ENCODE results near the gene ETAA1.

The ETAA1 gene

DNA sequence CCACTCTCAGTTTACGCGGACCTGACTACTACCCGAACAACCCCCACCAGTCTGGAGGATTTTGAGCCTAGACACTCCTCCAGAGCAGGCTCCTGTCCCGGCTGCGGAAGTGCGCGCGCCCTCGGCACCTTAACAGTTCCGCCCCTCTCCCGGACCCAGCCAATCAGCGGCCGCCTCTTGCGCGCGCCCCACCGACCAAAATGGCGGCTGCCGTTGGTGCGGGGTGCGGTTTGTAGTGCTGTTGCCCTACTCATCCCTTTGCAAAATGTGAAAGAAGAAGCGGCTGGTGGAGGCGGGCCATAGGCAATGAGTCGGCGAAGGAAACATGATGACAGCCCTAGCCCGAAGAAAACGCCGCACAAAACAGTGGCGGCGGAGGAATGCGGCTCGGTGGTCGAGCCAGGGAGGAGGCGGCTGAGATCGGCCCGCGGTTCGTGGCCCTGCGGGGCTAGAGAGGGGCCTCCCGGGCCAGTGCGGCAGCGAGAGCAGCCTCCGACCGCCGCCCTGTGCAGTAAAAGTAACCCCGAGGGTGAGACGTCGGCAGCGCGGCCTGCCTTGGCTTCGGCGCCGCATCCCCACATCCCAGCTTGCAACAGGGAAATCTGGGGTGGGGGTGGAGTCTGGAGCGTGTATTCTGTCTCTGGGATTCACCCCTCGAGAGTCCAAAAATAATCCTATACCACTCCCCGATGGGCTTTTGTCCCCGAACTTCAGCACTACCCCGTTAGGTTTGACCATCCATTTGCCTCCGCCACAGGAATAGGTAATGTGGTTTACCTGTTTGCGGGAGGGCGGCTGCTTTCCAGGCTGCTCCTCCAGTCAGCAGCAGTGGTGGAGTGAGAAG lies at the start of gene ETAA1:
Gene ETAA1 (plus strand): TSS at position 191 of the 844 bp plus-strand sequence. CDS start 116 bp downstream, at position 307.
- peak; percentile 81 to 89 (median 86) for DNase-seq (ENCODE audit: low read depth in 4 of 4, low spot score in 1 of 4)

DNA sequence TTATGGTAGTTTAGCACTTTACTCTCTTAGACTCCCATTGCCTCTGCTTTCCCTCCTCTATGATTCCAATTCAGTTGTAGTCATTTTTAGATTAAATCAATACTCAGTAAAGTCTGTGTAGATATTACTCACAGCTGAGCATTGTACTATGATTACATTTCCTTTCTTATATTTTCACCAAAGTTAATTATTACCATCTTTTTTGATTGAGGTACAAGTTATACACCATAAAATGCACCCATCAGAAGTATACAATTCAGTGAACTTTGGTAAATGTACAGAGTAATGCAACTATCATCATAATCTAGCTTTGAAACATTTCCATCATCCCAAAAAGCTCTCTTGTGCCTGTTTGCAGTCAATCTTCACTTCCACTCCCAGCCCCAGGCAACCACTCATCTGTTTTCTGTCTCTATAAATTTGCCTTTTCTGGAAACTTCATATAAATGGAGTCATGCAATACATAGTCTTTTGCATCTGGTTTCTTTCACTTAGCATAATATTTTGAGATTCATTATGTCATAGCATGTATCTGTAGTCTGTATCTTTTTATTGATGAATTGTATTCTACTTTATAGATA lies 30.2 kb upstream of the ETAA1 start:
- DNase-seq (ENCODE audit: low read depth in 4 of 4, low spot score in 1 of 4) = no peak

DNA sequence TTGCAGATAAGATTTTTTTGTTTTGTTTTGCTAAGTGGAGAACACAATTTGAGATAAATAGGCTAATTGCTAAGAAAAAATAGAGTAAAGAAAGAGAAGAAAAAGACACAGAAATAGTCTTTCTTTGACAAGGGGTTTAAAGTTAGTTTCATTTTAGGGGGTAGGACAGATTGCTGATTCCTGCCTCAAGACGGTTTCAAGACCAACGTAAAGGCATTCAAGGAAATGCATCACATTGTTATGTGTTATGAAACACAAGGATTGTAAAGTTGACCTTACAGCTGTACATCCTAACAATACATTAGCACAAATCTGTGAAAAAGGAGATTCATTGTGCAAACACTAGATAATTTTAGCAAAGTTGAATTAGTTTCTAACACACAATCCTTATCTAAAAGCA lies 22.7 kb upstream of the ETAA1 start:
- no peak for DNase-seq (ENCODE audit: low read depth in 4 of 4, low spot score in 1 of 4)

DNA sequence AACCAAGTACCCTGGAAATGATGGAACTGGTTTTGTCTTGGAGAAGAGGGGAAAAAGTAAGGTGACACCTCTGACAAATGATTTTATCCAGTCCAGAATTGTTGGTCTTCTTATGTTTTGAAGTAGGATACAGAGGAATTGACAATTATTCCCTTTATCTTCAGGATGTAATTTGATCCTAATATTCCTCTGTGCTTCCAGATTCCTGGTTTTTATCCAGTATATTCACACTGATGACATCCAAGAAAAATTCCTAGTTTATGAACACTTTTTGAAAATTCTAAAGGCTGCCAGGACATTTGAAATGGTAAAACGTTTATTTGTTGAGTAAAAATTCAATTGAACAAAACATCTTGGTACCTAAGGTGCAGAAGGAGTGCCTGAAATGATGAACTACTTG lies 22.2 kb upstream of the ETAA1 start:
- no peak for DNase-seq (ENCODE audit: low read depth in 4 of 4, low spot score in 1 of 4)

GRCh38 chr2:67378555-67378954 lies 18.6 kb upstream of the ETAA1 start:
- no peak for DNase-seq (ENCODE audit: low read depth in 4 of 4, low spot score in 1 of 4)

GRCh38 chr2:67379048-67379447 lies 18.1 kb upstream of the ETAA1 start:
- DNase-seq (ENCODE audit: low read depth in 4 of 4, low spot score in 1 of 4) = no peak

GRCh38 chr2:67384123-67384822 lies 12.9 kb upstream of the ETAA1 start:
- DNase-seq (ENCODE audit: low read depth in 4 of 4, low spot score in 1 of 4) = no peak

DNA sequence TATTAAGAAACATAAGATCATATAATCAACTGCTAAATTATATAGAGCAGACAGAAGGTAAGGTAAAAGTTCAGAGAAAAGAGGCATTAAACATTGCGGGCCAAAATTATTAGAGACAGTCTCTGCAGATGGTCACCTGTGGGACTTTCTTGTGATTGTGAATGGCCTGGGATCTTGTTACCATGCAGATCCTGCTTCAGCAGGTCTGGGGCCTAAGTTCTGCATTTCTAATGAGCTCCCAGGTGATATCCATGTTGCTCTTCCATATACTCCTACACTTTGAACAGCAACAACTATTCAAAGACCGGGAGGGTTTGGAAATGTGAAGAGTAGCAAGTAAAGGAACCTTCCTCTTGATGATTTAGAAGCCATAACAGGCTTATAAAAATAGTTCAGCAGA lies 8.5 kb upstream of the ETAA1 start:
- no peak for DNase-seq (ENCODE audit: low read depth in 4 of 4, low spot score in 1 of 4)

DNA sequence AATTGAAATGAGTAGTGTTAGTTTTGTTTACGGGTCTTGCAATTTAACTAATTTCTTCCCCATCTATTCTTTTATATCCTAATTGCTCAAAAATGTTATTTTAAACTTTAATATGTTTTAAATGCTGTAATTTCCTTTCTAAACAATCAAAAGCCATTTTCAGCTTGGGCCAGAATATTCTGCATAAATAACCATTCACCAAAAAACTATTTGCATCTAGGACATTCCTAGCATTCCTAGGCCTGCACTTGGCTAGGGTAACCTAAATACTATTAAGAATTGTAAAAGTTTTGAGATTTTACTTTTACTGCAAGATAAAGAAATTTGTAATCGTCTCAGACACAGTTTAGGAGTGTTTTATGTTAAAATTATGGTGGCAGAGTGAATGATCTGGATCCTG lies 7.8 kb upstream of the ETAA1 start:
- DNase-seq (ENCODE audit: low read depth in 4 of 4, low spot score in 1 of 4) = no peak

DNA sequence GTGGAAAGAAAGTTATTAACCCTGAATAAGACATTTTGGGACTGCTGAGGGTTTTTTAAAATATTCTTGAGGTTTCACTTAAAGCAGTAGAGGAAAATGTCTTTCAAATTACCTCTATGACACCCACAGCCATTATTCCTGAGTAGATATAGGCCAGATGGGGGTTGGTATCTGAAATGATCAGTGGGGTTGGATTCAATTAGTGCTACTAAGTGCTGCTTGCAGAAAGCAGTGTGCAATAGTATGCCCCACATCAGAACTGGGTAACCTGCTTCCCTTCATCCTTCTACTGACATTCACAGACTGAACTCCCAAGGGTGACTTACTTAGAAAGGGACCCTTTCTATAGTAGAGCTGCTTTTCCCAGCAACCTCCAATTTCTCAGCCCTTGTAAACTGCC lies 7.3 kb upstream of the ETAA1 start:
- DNase-seq (ENCODE audit: low read depth in 4 of 4, low spot score in 1 of 4) = no peak

GRCh38 chr2:67393237-67393636 lies 3.9 kb upstream of the ETAA1 start:
- no peak for DNase-seq (ENCODE audit: low read depth in 4 of 4, low spot score in 1 of 4)

- DNase-seq (ENCODE audit: low read depth in 4 of 4, low spot score in 1 of 4) = no peak
These were observed 2.4 kb upstream of the ETAA1 start for GRCh38 chr2:67394734-67395133.

- DNase-seq (ENCODE audit: low read depth in 4 of 4, low spot score in 1 of 4) = no peak
These were observed 2.0 kb downstream of the ETAA1 start for GRCh38 chr2:67399144-67399543.

GRCh38 chr2:67399831-67400489 lies 2.8 kb downstream of the ETAA1 start:
- DNase-seq (ENCODE audit: low read depth in 4 of 4, low spot score in 1 of 4) = no peak

- DNase-seq (ENCODE audit: low read depth in 4 of 4, low spot score in 1 of 4) = no peak
These were observed 3.7 kb downstream of the ETAA1 start for GRCh38 chr2:67400560-67401485.

- DNase-seq (ENCODE audit: low read depth in 4 of 4, low spot score in 1 of 4) = no peak
These were observed 11.2 kb downstream of the ETAA1 start for GRCh38 chr2:67408346-67408745.

GRCh38 chr2:67412424-67412823 lies 15.3 kb downstream of the ETAA1 start:
- DNase-seq (ENCODE audit: low read depth in 4 of 4, low spot score in 1 of 4) = no peak

DNA sequence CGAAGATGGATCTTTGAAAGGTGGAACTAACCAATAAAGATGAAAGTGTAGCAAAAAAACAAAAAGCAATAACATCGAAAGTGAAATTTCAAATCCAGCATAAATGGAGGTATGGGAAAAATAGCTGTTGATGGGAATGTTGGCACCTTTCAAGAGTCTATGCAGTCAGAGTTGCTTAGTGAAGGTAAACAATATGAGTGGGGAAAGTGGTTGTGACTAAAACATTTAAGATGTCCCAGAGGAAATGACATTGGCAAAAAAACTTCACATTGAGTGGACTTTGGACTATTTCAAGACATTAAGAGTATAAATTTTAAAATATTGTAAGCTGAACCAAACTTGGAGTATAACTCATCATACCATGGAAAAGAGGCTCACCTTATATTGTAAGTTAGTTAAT lies 17.7 kb downstream of the ETAA1 start:
- no peak for DNase-seq (ENCODE audit: low read depth in 4 of 4, low spot score in 1 of 4)

DNA sequence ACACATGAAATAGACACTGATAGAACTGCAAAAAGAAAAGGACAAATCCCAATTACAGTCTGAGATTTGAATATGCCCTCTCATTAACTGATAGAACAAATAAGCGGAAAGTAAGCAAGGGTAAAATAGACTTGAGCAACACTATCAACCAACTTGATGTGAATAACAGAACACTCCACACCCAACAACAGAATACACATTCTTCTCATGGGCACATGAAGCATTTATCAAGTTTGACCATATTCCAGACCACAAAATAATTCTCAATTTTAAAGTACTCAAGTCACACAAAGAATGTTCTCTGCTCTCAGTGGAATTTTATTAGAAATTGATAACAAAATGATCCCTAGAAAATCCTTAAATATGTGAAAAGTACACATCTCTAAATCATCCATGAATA lies 19.0 kb downstream of the ETAA1 start:
- DNase-seq (ENCODE audit: low read depth in 4 of 4, low spot score in 1 of 4) = no peak

DNA sequence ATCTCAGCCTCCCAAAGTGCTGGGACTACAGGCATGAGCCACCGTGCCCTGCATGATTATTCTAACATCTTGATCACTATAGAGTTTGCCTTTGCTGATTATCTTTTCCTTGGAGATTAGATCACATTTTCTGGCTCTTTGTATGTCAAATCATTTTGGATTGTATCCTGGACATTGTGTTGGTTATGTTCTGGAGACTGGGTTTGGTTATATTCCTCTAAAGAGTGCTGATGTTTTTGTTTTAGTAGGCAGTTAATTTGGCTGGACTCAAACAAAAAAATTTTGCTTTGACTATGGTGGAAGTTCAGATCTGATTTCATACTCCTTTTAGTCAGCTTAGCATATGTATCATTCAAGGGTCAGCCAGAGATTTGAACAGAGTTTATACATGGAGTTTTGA lies 26.4 kb downstream of the ETAA1 start:
- no peak for DNase-seq (ENCODE audit: low read depth in 4 of 4, low spot score in 1 of 4)

DNA sequence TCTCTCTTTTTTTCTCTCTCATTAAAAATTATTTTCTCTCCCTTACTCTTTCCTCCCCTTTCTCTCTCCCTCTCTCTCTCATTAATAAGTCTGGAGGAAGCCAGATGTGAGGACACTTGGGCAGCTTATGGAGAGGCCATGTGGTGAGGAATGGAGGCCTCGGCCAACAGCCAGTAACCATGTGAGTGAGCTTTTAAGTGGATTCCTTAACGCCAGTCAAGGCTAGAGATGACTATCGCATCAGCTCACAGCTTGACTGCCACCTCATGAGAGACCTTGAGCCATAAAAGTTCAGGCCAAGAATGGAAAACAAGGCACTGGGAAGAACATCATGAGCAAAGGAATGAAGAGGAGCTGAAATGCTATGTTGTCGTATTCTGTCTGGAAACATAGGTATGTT lies 39.1 kb downstream of the ETAA1 start:
- no peak for DNase-seq (ENCODE audit: low read depth in 4 of 4, low spot score in 1 of 4)
